ENCODE measurements around the gene SRSF7. TPM values are rescaled to one million over a fixed set of nuclear protein-coding genes. Genes with fewer than 3 reads are reported as not detected.

SRSF7 gene
- total and polyA plus RNA-seq, 2 donors (not counting 3 experiments of a cell fraction or from before 2014, with no cell fraction given) = 165 to 202 TPM

DNA sequence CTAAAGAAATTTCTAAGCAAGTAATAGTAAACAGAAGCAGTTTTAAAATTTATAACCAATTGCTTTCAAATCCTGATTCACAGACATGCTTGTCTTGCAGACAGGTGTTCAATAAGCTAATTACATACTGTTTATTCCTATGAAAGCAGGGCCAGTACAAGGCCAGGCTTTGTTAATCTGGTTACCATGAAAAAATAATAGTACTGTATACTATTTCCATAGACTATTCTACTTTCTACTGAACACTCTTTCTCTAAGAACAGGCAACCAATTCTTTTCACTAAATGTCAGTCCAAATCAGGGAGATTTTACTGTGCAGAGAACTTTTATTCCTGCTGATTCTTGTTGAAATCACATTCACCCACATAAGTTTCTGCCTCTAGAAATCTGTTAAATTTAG lies 2.9 kb upstream of the SRSF7 start:
- Histone ChIP-seq H3K4me1 (ENCODE audit: control insufficient read depth, extremely low read depth, insufficient read depth, low read length) (peaks cover 12% of the 10 kb centered on the region), H3K9ac (replicated peaks; ENCODE audit: extremely low read depth, insufficient read depth, low read length) (peak overlapping the region; percentile 47), H3K4me3 (replicated peaks in 1 of 3; ENCODE audit: insufficient read depth in 1 of 3, low read depth in 1 of 3, low read length in 3 of 3) (no peak overlapping the region), H3K9me1 (replicated peaks; ENCODE audit: control insufficient read depth, extremely low read depth, insufficient read depth, low read length) (no peaks in the 10 kb centered on the region), H3K4me2 (ENCODE audit: insufficient read depth, low read length) (peak overlapping the region; percentile 62), H3K27ac (ENCODE audit: insufficient read depth, low read depth, low read length) (no peak overlapping the region), H4K20me1 (replicated peaks; ENCODE audit: control insufficient read depth, extremely low read depth, insufficient read depth, low read length) (peaks cover 5% of the 10 kb centered on the region), H3K79me2 (ENCODE audit: control insufficient read depth, insufficient read depth, low read length) (peaks cover 20% of the 10 kb centered on the region), H3K27me3 (ENCODE audit: control insufficient read depth in 2 of 2, insufficient read depth in 2 of 2, low read length in 2 of 2) (no peaks in the 10 kb centered on the region), H3K36me3 (ENCODE audit: control insufficient read depth in 2 of 2, extremely low read depth in 1 of 2, insufficient read depth in 2 of 2, low read length in 2 of 2) (peaks cover 0 to 2% of the 10 kb centered on the region in 2 experiments), H3K9me3 (replicated peaks; ENCODE audit: control insufficient read depth, insufficient read depth, low read length) (no peaks in the 10 kb centered on the region), H2AFZ (ENCODE audit: low read depth, low read length) (peak overlapping the region; percentile 32)
- CTCF ChIA-PET = interaction anchor here (1.0 kb wide), 1 partner anchor 81 kb away, joined by 3 read pairs; no protein-coding TSS in a partner anchor
- dilution Hi-C loops (cut with MboI; ENCODE audit: extremely low pct_ligation_motif_present, low sequenced_read_pairs) = no loop called here
- intact Hi-C loops (cut with micrococcal nuclease) = no loop called here
- POLR2A ChIA-PET = no interaction called here
- BruUV-seq (replicated peaks) = no TSS peak
- no peak for FAIRE-seq
- DNase-seq (ENCODE audit: low read depth, low spot score) = no peak
- TF ChIP-seq MYC (IDR thresholded peaks at IDR 0.05; ENCODE audit: low read depth, low read length) (no peak), EZH2 (IDR thresholded peaks at IDR 0.05; ENCODE audit: borderline replicate concordance, low read depth, low read length, severe bottlenecking) (no peak), GATA2 (IDR thresholded peaks at IDR 0.05; ENCODE audit: insufficient read depth, insufficient read length, low read depth, low read length) (no peak), JUN (IDR thresholded peaks at IDR 0.05; ENCODE audit: borderline replicate concordance, insufficient read depth, insufficient read length, low read depth) (no peak), POLR2AphosphoS5 (IDR thresholded peaks at IDR 0.05; ENCODE audit: insufficient read depth, low read depth, low read length) (no peak), FOS (IDR thresholded peaks at IDR 0.05; ENCODE audit: borderline replicate concordance, insufficient read depth, low read length) (no peak), POLR2A (IDR thresholded peaks at IDR 0.05; ENCODE audit: low read depth, low read length) (no peak)
- TF ChIP-seq, protein P1, sequence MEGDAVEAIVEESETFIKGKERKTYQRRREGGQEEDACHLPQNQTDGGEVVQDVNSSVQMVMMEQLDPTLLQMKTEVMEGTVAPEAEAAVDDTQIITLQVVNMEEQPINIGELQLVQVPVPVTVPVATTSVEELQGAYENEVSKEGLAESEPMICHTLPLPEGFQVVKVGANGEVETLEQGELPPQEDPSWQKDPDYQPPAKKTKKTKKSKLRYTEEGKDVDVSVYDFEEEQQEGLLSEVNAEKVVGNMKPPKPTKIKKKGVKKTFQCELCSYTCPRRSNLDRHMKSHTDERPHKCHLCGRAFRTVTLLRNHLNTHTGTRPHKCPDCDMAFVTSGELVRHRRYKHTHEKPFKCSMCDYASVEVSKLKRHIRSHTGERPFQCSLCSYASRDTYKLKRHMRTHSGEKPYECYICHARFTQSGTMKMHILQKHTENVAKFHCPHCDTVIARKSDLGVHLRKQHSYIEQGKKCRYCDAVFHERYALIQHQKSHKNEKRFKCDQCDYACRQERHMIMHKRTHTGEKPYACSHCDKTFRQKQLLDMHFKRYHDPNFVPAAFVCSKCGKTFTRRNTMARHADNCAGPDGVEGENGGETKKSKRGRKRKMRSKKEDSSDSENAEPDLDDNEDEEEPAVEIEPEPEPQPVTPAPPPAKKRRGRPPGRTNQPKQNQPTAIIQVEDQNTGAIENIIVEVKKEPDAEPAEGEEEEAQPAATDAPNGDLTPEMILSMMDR (IDR thresholded peaks at IDR 0.05; ENCODE audit: extremely low read depth in 1 of 2, insufficient read depth in 1 of 2, low read depth in 1 of 2, low read length in 2 of 2) = no peak
- TF ChIP-seq, protein P2, sequence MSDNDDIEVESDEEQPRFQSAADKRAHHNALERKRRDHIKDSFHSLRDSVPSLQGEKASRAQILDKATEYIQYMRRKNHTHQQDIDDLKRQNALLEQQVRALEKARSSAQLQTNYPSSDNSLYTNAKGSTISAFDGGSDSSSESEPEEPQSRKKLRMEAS (IDR thresholded peaks at IDR 0.05; ENCODE audit: insufficient read depth, insufficient read length) = no peak

All from endothelial cell of umbilical vein (primary cell).